Measurements from ENCODE around the gene HEG1.

HEG1 gene

GRCh38 chr3:125023833-125024555 is 31.8 kb downstream of the HEG1 start:
- no peaks in the 10 kb centered on the region for H3K9me3 ChIP-seq
- peak overlapping the region in 1 of 2 donors; percentile 13 for H3K27ac ChIP-seq
- H3K27me3 ChIP-seq, result no peaks in the 10 kb centered on the region
- DNase-seq, result no peak
- no peak for TF ChIP-seq CTCF (IDR thresholded peaks at IDR 0.05)
- intact Hi-C loops (cut with DNase I; ENCODE audit: low total_unique reads), result no loop called here
- no peak overlapping the region for H3K4me3 ChIP-seq
- H3K4me1 ChIP-seq, result peaks cover 0 to 27% (median 5%) of the 10 kb centered on the region in 4 donors
- peaks cover 40 to 53% (median 51%) of the 10 kb centered on the region in 3 donors for H3K36me3 ChIP-seq

GRCh38 chr3:125022206-125022605 is 33.6 kb downstream of the HEG1 start:
- H3K27me3 ChIP-seq, result no peaks in the 10 kb centered on the region
- no peak for DNase-seq
- no peak overlapping the region for H3K27ac ChIP-seq
- no peak overlapping the region for H3K4me3 ChIP-seq
- TF ChIP-seq CTCF (IDR thresholded peaks at IDR 0.05), result no peak
- H3K9me3 ChIP-seq, result no peaks in the 10 kb centered on the region
- H3K36me3 ChIP-seq, result peaks cover 43 to 53% (median 53%) of the 10 kb centered on the region in 3 donors
- peaks cover 0 to 19% (median 5%) of the 10 kb centered on the region in 4 donors for H3K4me1 ChIP-seq
- intact Hi-C loops (cut with DNase I; ENCODE audit: low total_unique reads), result no loop called here

GRCh38 chr3:125019271-125019670 is 36.5 kb downstream of the HEG1 start:
- TF ChIP-seq CTCF (IDR thresholded peaks at IDR 0.05), result no peak
- H3K27me3 ChIP-seq, result no peaks in the 10 kb centered on the region
- peaks cover 35 to 60% (median 54%) of the 10 kb centered on the region in 3 donors for H3K36me3 ChIP-seq
- no peak overlapping the region for H3K27ac ChIP-seq
- intact Hi-C loops (cut with DNase I; ENCODE audit: low total_unique reads), result no loop called here
- H3K4me3 ChIP-seq, result no peak overlapping the region
- peaks cover 0 to 2% (median under 1%) of the 10 kb centered on the region in 4 donors for H3K4me1 ChIP-seq
- no peaks in the 10 kb centered on the region for H3K9me3 ChIP-seq
- DNase-seq, result no peak

GRCh38 chr3:125017406-125017805 is 38.4 kb downstream of the HEG1 start:
- Histone ChIP-seq H3K27me3 (no peaks in the 10 kb centered on the region), H3K4me1 (no peaks in the 10 kb centered on the region), H3K4me3 (no peak overlapping the region), H3K36me3 (peaks cover 54 to 78% (median 72%) of the 10 kb centered on the region in 3 donors), H3K9me3 (no peaks in the 10 kb centered on the region), H3K27ac (no peak overlapping the region)
- TF ChIP-seq CTCF (IDR thresholded peaks at IDR 0.05), result no peak
- intact Hi-C loops (cut with DNase I; ENCODE audit: low total_unique reads), result no loop called here
- no peak for DNase-seq

GRCh38 chr3:125014570-125015179 is 41.1 kb downstream of the HEG1 start:
- no peak for DNase-seq
- no peaks in the 10 kb centered on the region for H3K9me3 ChIP-seq
- H3K4me1 ChIP-seq, result no peaks in the 10 kb centered on the region
- H3K27me3 ChIP-seq, result no peaks in the 10 kb centered on the region
- no peak overlapping the region for H3K27ac ChIP-seq
- H3K4me3 ChIP-seq, result no peak overlapping the region
- TF ChIP-seq CTCF (IDR thresholded peaks at IDR 0.05), result no peak
- intact Hi-C loops (cut with DNase I; ENCODE audit: low total_unique reads), result no loop called here
- peaks cover 74 to 93% (median 83%) of the 10 kb centered on the region in 3 donors for H3K36me3 ChIP-seq

Measured in tibial artery (tissue), 4 donors.